WTC11 (cell line): ENCODE measurements around the gene ANAPC13.

Source experiments
- CTCF ChIP-seq: fragments of 200-600 bp; IDR thresholded peaks from 2 replicates; pipeline ENCODE4 v1.8.0; 2022; ENCODE audit warnings: antibody characterized with exemption
- E2F5 ChIP-seq: sonication (generic); formaldehyde crosslinking; IDR thresholded peaks from 2 replicates; pipeline ENCODE4 v1.8.1; 2022; ENCODE audit warnings: mild to moderate bottlenecking, moderate library complexity, missing genetic modification reagents
- ETV6 ChIP-seq: sonication (generic); formaldehyde crosslinking; IDR thresholded peaks from 2 replicates; pipeline ENCODE4 v1.8.1; 2022; ENCODE audit warnings: mild to moderate bottlenecking, missing genetic modification reagents
- FOXP1 ChIP-seq: sonication (generic); formaldehyde crosslinking; IDR thresholded peaks from 2 replicates; pipeline ENCODE4 v1.8.0; 2022; ENCODE audit warnings: missing genetic modification reagents, mild to moderate bottlenecking, moderate library complexity, borderline replicate concordance
- JUN ChIP-seq: sonication (generic); formaldehyde crosslinking; IDR thresholded peaks from 2 replicates; pipeline ENCODE4 v1.8.0; 2023; ENCODE audit warnings: mild to moderate bottlenecking, missing genetic modification reagents
- KAT7 ChIP-seq: sonication (generic); formaldehyde crosslinking; IDR thresholded peaks from 2 replicates; pipeline ENCODE4 v1.8.1; 2023; ENCODE audit warnings: missing genetic modification reagents, mild to moderate bottlenecking, borderline replicate concordance
- MAX ChIP-seq: sonication (generic); formaldehyde crosslinking; IDR thresholded peaks from 2 replicates; pipeline ENCODE4 v1.8.0; 2022; ENCODE audit warnings: mild to moderate bottlenecking, missing genetic modification reagents
- PREB ChIP-seq: sonication (generic); formaldehyde crosslinking; IDR thresholded peaks from 2 replicates; pipeline ENCODE4 v1.8.1; 2022; ENCODE audit warnings: mild to moderate bottlenecking, missing genetic modification reagents, moderate library complexity, borderline replicate concordance
- STAT6 ChIP-seq: sonication (generic); formaldehyde crosslinking; conservative IDR thresholded peaks from 2 replicates; pipeline ENCODE4 v1.8.1; 2023; ENCODE audit warnings: mild to moderate bottlenecking, low read depth, missing genetic modification reagents, moderate library complexity
- TF ChIP-seq, protein P1 (sequence below): sonication (generic); formaldehyde crosslinking; IDR thresholded peaks from 2 replicates; pipeline ENCODE4 v1.8.0; 2022; ENCODE audit warnings: mild to moderate bottlenecking, missing genetic modification reagents
- TF ChIP-seq, protein P2 (sequence below): sonication (generic); formaldehyde crosslinking; IDR thresholded peaks from 2 replicates; pipeline ENCODE4 v1.8.0; 2023; ENCODE audit warnings: missing genetic modification reagents
- TF ChIP-seq, protein P3 (sequence below): sonication (generic); formaldehyde crosslinking; IDR thresholded peaks from 2 replicates; pipeline ENCODE4 v1.8.1; 2023; ENCODE audit warnings: mild to moderate bottlenecking, moderate library complexity, missing genetic modification reagents

GRCh38 chr3:134428401-134428800 lies 57.4 kb downstream of the ANAPC13 start:
- TF ChIP-seq MAX (CRISPR knock-in tag) (no peak), CTCF (no peak), PREB (no peak), FOXP1 (CRISPR knock-in tag) (no peak), STAT6 (no peak), E2F5 (CRISPR knock-in tag) (no peak), ETV6 (no peak), JUN (CRISPR knock-in tag) (no peak), KAT7 (CRISPR knock-in tag) (no peak)
- TF ChIP-seq, protein P1, sequence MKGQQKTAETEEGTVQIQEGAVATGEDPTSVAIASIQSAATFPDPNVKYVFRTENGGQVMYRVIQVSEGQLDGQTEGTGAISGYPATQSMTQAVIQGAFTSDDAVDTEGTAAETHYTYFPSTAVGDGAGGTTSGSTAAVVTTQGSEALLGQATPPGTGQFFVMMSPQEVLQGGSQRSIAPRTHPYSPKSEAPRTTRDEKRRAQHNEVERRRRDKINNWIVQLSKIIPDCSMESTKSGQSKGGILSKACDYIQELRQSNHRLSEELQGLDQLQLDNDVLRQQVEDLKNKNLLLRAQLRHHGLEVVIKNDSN: no peak
- TF ChIP-seq, protein P2, sequence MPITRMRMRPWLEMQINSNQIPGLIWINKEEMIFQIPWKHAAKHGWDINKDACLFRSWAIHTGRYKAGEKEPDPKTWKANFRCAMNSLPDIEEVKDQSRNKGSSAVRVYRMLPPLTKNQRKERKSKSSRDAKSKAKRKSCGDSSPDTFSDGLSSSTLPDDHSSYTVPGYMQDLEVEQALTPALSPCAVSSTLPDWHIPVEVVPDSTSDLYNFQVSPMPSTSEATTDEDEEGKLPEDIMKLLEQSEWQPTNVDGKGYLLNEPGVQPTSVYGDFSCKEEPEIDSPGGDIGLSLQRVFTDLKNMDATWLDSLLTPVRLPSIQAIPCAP: no peak
- TF ChIP-seq, protein P3, sequence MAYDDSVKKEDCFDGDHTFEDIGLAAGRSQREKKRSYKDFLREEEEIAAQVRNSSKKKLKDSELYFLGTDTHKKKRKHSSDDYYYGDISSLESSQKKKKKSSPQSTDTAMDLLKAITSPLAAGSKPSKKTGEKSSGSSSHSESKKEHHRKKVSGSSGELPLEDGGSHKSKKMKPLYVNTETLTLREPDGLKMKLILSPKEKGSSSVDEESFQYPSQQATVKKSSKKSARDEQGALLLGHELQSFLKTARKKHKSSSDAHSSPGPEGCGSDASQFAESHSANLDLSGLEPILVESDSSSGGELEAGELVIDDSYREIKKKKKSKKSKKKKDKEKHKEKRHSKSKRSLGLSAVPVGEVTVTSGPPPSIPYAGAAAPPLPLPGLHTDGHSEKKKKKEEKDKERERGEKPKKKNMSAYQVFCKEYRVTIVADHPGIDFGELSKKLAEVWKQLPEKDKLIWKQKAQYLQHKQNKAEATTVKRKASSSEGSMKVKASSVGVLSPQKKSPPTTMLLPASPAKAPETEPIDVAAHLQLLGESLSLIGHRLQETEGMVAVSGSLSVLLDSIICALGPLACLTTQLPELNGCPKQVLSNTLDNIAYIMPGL: no peak
